ENCODE measurements around the gene MAOB.

DNA sequence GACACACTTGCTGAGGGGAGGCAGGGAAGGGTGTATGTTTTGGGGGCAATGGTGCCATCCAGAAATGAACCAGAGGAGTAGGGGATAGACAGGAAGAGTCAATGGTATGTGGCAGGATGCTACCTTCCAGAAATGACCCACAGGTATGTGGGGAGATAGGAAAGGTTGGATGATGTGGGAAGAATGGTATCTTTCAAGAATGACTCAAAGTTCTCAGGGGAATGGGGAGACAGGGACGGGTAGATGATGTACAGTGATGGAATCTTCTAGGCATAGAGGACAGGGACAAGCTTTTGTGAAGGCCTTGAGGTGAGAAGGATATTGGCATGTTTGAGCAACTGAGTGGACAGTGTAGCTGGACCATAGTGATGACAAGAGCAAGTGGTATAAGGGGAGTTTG, 161.3 kb downstream of the MAOB start:
- TF ChIP-seq POLR2A (conservative IDR thresholded peaks at IDR 0.05) = no peak
- TF ChIP-seq, protein P1, sequence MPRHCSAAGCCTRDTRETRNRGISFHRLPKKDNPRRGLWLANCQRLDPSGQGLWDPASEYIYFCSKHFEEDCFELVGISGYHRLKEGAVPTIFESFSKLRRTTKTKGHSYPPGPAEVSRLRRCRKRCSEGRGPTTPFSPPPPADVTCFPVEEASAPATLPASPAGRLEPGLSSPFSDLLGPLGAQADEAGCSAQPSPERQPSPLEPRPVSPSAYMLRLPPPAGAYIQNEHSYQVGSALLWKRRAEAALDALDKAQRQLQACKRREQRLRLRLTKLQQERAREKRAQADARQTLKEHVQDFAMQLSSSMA (CRISPR knock-in tag; IDR thresholded peaks at IDR 0.05) = no peak
- TF ChIP-seq MAZ (CRISPR knock-in tag; conservative IDR thresholded peaks at IDR 0.05 in 1 of 2, IDR thresholded peaks at IDR 0.05 in 1 of 2) = no peak
- TF ChIP-seq EP300 (IDR thresholded peaks at IDR 0.05; ENCODE audit: low read length) = no peak
- TF ChIP-seq ZNF436 (CRISPR knock-in tag; IDR thresholded peaks at IDR 0.05) = no peak
- TF ChIP-seq, protein P2, sequence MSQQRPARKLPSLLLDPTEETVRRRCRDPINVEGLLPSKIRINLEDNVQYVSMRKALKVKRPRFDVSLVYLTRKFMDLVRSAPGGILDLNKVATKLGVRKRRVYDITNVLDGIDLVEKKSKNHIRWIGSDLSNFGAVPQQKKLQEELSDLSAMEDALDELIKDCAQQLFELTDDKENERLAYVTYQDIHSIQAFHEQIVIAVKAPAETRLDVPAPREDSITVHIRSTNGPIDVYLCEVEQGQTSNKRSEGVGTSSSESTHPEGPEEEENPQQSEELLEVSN (IDR thresholded peaks at IDR 0.05; ENCODE audit: borderline replicate concordance in 1 of 2, extremely low read depth in 1 of 2, insufficient read depth in 1 of 2, insufficient read length in 1 of 2, low read depth in 1 of 2, low read length in 1 of 2, poor library complexity in 1 of 2, severe bottlenecking in 1 of 2) = no peak
- no peak for TF ChIP-seq SP1 (CRISPR knock-in tag; IDR thresholded peaks at IDR 0.05)

Data from K562 (cell line).